Neural crest cell (in vitro differentiated cells): Measurements from ENCODE around the gene IFT25. TPM values are rescaled to one million over a fixed set of nuclear protein-coding genes. Genes with fewer than 3 reads are reported as not detected.

Experiments
- DNase-seq: peaks from one replicate; pipeline ENCODE4 v3.0.0; 2021; ENCODE audit warnings: low read depth, mixed read lengths, low spot score
- H3K27ac Mint-ChIP-seq: one replicate; pipeline ENCODE4 v1.8.0; 2021; ENCODE audit warnings: mild to moderate bottlenecking, mixed read lengths; ENCODE audit not compliant: unreplicated experiment
- H3K27me3 Mint-ChIP-seq: 2 replicates; pipeline ENCODE4 v1.8.0; 2021; ENCODE audit warnings: low read depth, mild to moderate bottlenecking, mixed read lengths
- H3K36me3 Mint-ChIP-seq: 2 replicates; pipeline ENCODE4 v1.8.0; 2021; ENCODE audit warnings: low read depth, mild to moderate bottlenecking, mixed read lengths
- H3K4me1 Mint-ChIP-seq: 2 replicates; pipeline ENCODE4 v1.8.0; 2021; ENCODE audit warnings: mixed read lengths
- H3K4me3 Mint-ChIP-seq: one replicate; pipeline ENCODE4 v1.8.0; 2021; ENCODE audit warnings: mild to moderate bottlenecking, mixed read lengths
- H3K9me3 Mint-ChIP-seq: 2 replicates; pipeline ENCODE4 v1.8.0; 2021; ENCODE audit warnings: mixed read lengths
- CTCF ChIP-seq: fragments of 200-600 bp; sonication (generic); conservative IDR thresholded peaks from 2 replicates; pipeline ENCODE4 v1.5.0; 2021; ENCODE audit warnings: antibody characterized with exemption, mild to moderate bottlenecking
- total RNA-seq: library from RNA; stranded (reverse); gene quantifications from 2 replicates; pipeline ENCODE4 v1.2.1, GENCODE V29; 2021

Gene IFT25
- total RNA-seq, 1 donor from 2014 or later, result 41.1 TPM

GRCh38 chr1:53902235-53903138 is 43.0 kb downstream of the IFT25 start:
- no peaks in the 10 kb centered on the region for H3K27me3 Mint-ChIP-seq
- no peak for TF ChIP-seq CTCF
- no peak overlapping the region for H3K27ac Mint-ChIP-seq
- no peak for DNase-seq
- H3K9me3 Mint-ChIP-seq, result no peaks in the 10 kb centered on the region
- no peaks in the 10 kb centered on the region for H3K4me1 Mint-ChIP-seq
- no peak overlapping the region for H3K4me3 Mint-ChIP-seq
- no peaks in the 10 kb centered on the region for H3K36me3 Mint-ChIP-seq

- no peaks in the 10 kb centered on the region for H3K9me3 Mint-ChIP-seq
- no peaks in the 10 kb centered on the region for H3K36me3 Mint-ChIP-seq
- no peak overlapping the region for H3K4me3 Mint-ChIP-seq
- no peaks in the 10 kb centered on the region for H3K27me3 Mint-ChIP-seq
- H3K27ac Mint-ChIP-seq, result no peak overlapping the region
- H3K4me1 Mint-ChIP-seq, result no peaks in the 10 kb centered on the region
- TF ChIP-seq CTCF, result no peak
- DNase-seq, result no peak
These were observed 45.8 kb downstream of the IFT25 start for GRCh38 chr1:53899708-53900107.

- Mint-ChIP-seq H3K4me3 (no peak overlapping the region), H3K4me1 (no peaks in the 10 kb centered on the region), H3K27ac (peak overlapping the region; percentile 35), H3K36me3 (no peaks in the 10 kb centered on the region), H3K9me3 (no peaks in the 10 kb centered on the region), H3K27me3 (no peaks in the 10 kb centered on the region)
- DNase-seq, result no peak
- no peak for TF ChIP-seq CTCF
These were observed 46.3 kb downstream of the IFT25 start for GRCh38 chr1:53899206-53899628.

GRCh38 chr1:53896635-53897229 is 48.8 kb downstream of the IFT25 start:
- Mint-ChIP-seq H3K36me3 (no peaks in the 10 kb centered on the region), H3K4me3 (no peak overlapping the region), H3K27ac (no peak overlapping the region), H3K9me3 (no peaks in the 10 kb centered on the region), H3K4me1 (no peaks in the 10 kb centered on the region), H3K27me3 (no peaks in the 10 kb centered on the region)
- no peak for DNase-seq
- TF ChIP-seq CTCF, result no peak

GRCh38 chr1:53895421-53895820 is 50.1 kb downstream of the IFT25 start:
- Mint-ChIP-seq H3K9me3 (no peaks in the 10 kb centered on the region), H3K27me3 (no peaks in the 10 kb centered on the region)

More at GRCh38 chr1:53895421-53895820, 50.1 kb downstream of the IFT25 start:
- DNase-seq, result no peak
- no peak overlapping the region for H3K27ac Mint-ChIP-seq
- peaks cover 1% of the 10 kb centered on the region for H3K4me1 Mint-ChIP-seq
- no peak for TF ChIP-seq CTCF
- H3K36me3 Mint-ChIP-seq, result no peaks in the 10 kb centered on the region
- peak overlapping the region; percentile 33 for H3K4me3 Mint-ChIP-seq
